Measurements from ENCODE around the gene B9D1.

DNA sequence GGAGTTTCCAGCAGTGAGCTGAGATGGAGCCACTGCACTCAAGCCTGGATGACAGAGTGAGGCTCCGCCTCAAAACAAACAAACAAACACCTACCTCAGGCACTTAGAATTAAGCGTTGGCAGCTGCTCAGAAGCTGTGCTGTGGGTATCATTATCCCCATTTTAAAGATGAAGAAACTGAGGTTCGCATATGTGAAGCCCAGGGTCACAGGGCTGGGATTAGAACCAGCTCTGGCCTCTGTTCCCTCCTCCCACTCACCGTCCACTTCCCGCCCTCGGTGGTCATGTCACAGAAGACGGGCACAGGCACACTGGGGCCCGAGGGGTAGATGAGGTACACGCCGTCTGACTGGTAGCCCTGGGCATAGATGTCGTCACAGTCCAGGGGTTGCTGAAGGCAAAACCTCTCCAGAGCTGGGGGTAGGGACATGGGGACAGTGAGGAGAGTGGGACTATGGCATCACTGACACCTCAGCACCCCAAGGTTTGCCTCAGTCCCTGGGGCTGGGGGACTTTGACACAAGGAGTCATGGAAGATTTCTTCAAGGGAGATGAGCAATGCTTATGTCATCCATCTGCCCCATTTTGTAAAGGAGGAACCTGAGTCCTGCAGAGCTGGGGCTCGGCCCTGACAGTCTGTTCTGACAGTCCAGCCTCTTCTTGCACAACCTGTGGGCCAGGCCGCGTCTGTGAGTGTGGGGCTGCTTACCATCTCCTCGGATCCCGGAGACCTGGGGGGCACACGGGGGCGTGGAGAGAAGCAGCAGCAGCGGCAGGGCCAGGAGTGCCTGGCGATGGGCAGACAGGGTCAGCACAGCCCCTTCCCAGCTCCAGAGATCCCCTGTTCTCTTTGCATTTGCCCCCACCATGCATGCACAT lies 23.8 kb upstream of the B9D1 start:
- peak in 1 of 2 donors; percentile 19 for TF ChIP-seq POLR2A (IDR thresholded peaks at IDR 0.05)
- TF ChIP-seq, protein P1, sequence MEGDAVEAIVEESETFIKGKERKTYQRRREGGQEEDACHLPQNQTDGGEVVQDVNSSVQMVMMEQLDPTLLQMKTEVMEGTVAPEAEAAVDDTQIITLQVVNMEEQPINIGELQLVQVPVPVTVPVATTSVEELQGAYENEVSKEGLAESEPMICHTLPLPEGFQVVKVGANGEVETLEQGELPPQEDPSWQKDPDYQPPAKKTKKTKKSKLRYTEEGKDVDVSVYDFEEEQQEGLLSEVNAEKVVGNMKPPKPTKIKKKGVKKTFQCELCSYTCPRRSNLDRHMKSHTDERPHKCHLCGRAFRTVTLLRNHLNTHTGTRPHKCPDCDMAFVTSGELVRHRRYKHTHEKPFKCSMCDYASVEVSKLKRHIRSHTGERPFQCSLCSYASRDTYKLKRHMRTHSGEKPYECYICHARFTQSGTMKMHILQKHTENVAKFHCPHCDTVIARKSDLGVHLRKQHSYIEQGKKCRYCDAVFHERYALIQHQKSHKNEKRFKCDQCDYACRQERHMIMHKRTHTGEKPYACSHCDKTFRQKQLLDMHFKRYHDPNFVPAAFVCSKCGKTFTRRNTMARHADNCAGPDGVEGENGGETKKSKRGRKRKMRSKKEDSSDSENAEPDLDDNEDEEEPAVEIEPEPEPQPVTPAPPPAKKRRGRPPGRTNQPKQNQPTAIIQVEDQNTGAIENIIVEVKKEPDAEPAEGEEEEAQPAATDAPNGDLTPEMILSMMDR (IDR thresholded peaks at IDR 0.05) = no peak

All from sigmoid colon (tissue), 3 donors.